ENCODE data around the gene FKBP8.

FKBP8 gene

DNA sequence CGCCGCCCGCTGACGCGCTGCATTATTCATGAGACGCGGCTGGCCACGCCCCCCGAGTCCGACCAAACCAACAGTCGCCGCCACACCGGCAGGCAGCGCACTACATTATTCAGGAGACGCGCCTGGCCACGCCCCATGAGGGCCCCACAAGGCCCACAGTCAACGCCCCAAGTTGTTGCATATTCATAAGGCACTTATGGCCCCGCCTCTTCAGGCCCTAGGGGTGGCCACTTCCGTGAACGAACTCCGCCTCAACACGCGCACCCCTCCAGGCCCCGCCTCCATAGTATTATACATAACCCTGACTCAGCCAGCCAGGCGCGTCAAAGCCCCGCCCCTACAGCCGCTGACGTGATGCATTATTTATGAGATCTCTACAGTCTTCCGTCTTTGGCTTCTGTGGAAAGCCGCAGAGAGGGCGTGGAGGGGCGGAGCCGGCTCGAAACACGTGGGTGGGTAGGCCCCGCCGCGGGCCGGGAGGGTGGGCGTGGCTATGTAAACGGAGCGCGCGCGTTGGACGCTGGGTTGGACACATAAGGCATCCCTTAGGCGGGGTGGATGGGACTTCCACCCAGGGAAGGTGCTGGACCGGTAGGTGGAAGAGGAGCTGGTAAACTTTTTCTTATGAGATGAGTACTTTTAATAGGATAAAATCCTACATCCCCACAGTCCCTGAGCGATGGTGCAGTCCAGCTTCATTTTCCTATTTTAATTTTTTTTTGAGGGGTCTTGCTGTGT is 21.1 kb downstream of the FKBP8 start:
- peak; percentile 78 to 100 (median 100) for DNase-seq

DNA sequence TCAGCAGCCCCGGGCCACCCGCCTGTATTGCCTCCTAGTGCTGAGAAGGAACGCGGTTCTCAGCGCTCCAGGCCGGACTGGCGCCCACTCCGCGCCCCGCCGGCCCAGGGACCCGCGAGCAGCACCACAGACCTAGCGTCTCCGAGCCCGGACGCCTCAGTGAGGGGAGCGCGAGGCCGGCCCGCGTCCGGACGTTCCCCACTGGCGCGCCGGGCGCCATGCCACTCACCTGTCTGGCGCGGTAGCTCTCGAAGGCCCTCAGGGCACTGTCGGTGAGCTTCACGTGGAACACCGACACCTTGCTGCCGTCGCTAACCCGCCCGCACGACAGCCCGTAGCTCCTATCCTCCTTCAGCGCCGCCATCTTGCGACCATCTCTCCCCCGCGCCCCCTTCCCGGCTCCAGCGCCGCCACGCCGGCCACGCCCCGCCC is 21.7 kb downstream of the FKBP8 start, which contains the start of gene ELL:
Gene ELL (minus strand): TSS at position 379 of the 432 bp plus-strand sequence. CDS start 15 bp downstream, at position 364.
- DNase-seq, result peak in 1 of 56 donors; percentile 58

DNA sequence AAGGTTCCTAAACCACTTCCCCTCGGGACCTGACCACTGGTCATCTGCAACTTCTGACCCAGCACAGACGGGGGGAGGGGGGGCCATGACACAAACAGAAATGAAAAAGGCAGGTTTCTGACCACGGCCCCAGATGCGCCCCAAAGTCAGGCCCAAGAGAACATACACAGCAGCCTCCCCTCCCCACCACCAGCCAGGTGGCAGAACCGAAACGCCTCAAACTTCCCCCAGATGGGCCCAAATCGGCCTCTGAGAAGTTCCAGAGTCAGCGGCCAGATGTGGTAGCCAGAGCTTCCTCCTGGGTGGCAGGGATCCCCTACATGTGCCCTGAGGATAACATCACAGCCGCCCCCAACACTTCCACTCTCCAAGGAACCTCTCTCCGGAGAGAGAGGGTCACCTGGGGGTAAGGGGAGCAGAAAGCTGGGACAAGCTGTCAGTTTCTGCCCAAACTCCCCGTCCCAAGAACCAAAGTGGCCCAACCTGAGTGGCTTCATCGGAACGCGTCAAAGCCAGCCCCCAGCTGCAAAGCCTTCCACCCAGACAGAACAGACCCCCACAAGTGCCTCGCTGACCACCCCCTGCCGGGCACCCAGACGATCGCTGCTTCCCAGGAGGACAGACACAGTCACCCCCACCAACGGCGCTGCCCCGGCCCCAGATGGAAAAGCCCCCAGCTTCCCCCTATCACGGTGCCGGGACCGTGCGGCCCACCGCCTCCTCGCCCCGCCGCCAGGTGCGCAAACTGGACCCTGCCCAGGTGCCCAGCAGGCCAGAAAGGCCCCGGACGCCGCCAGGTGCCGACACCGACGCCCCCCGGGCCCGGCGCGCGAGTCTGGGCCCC is 22.3 kb downstream of the FKBP8 start:
- peak in 11 of 56 donors; percentile 18 to 53 (median 41) for DNase-seq

DNA sequence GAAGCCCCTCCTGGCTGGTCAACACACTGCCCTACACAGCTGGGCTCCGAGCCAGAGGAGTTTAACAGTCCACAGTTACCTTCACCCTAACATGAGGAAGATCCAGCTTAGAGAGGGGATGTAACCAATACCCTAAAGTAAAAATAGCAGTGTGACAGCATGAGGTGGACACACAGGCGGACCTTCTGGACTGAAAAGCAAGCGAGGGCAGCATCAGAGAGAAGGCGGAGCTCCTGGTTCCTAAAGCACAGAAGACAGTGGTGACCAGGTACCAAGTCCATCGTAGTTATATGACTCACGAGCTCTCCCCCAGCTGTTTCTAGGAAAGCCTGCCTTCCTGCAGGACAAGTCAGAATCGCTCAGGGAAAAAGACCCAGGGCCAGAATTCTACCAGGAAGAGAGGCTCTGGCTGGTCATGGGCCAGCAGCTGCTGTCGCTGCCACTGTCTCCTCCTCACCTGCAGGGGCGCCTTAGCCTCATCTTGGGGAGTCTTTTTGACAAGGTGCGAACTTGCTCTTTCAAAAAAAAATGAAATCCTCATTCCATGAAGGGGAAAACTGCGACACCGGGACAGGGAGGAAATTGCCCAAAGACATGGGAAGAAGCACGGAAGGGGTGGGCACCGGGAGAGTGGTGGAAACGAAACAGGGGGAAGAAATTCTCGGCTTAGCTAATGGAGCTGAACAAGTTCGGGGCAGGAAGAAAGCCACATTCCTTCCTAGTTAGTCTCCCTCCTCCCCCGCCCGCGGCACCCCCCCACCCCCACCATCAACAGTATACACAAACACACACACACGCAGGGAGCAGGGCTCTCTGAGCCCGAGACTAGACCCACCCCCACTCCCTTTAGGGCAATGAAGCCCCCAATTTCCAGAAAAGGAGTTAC is 23.2 kb downstream of the FKBP8 start:
- DNase-seq, result peak in 28 of 56 donors; percentile 6 to 57 (median 34)

DNA sequence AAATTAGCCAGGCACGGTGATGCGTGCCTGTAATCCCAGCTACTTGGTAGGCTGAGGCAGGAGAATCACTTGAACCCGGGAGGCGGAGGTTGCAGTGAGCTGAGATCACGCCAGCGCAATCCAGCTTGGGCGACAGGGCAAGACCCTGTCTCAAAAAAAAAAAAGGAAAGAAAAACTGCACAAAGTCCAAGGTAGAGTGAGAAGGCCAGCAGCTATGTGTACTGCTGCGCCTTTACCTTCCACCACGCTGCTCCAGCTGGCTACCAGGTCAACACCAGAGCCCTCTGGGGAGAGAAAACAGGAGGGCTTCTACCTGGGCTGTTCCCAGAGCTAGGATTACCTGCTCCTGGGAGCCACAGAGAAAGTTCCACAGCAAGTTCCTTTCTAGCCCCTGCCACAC is 24.7 kb downstream of the FKBP8 start:
- DNase-seq, result no peak

DNA sequence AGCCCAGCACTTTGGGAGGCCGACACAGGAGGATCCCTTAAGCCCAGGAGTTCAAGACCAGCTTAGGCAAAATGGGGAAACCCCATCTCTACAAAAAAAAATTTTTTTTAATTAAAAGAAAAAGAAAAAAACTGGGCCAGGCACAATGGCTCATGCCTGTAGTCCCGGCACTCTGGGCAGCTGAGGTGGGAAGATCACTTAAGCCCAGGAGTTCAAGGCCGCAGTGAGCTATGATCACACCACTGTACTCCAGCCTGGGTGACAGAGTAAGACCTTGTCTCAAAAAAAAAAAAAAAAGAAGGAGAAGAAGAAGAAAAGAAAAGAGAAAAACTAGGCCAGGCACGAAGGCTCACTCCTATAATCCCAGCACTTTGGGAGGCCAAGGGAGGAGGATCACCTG is 25.8 kb downstream of the FKBP8 start:
- DNase-seq, result no peak

DNA sequence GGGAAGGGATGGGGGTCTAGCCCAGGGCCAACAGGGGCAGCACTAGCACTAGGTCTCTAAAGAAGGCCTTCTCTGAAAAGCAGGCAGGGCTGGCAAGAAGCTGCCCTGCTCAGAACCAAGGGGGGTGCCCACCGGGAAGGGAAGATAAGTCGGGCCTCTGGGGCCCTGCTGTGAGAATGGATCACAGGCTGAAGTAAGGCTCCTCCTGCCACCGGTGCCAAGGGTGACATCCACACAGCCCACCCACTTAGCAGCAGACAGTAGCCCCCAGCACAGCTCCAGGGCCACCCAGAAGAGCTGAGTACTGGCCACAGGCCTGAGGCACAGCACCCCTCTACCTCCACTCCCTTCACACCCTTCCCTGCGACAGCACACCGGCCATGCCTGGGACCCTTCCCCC is 27.4 kb downstream of the FKBP8 start:
- DNase-seq, result no peak

DNA sequence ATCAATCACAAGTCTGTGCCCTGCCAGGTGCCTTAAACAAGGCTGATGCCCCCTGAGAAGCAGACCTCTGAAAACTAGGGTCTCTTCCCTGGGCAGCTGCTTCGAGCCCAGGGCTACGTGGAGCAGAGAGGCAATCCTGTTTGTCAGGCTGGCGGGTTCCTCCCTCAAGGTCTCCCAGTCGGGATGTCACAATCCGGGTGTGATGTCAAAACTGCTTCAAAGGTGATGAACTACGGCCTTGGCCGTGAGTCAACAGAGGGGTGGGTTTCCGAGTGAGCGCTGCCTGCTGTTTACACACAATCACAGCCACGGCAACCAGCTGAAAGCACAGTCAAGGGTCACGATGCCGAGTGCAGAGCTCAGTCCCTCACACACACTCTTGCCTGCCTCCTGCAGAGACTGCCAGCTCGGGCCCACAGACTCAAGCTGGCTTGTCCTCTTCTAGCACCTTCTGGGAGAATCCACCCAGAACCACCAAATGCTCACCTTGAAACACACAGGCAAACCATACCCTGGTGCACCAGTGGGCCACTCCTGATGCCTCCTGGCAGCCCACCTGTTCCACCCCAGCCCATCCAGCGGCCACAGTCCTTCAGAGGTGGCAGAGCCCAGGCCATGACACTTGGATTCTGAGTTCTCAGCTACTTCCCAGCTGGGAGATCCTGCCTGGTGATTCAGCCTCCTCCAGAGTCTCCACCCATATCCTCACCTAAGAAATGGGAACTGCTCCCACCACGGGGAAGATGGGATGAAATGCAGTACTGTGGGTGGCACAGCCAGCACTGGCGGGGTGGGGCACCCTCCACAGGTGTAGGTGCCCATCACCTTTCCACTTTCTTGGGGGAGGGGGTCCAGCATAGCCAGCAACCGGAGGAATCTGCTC is 28.3 kb downstream of the FKBP8 start:
- peak in 8 of 56 donors; percentile 8 to 45 (median 24) for DNase-seq

DNA sequence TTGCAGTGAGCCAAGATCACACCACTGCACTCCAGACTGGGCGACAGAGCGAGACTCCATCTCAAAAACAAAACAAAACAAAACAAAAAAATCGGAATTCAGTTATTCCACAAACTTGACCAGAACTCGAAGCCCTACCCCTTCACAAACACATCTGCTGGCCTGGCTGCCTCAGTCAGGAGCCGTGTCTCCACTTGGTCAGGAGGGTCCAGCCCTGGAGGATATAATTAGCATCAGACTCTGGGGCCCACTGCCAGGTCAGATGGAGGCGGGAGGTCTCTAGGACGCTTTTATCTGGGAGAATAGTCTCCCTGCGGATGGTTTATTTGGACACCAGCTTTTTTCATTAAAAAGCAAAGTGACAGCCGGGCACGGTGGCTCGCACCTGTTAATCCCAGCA is 29.5 kb downstream of the FKBP8 start:
- DNase-seq, result no peak

DNA sequence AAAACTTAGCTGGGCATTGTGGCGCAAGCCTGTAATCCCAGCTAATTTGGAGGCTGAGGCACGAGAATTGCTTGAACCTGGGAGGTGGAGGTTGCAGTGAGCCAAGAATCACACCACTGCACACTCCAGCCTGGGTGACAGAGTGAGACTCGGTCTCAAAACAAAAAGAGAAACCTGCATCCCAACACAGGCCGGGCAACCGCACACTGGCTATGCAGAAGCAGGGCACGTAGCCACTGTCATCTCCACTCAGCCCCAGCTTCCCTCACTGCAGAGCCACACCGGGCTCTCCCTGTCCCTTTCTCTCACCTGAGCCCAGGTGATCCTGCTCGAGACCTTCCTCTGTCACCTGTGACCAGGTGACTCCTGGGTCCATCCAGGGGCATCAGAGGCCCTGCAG is 33.2 kb downstream of the FKBP8 start:
- DNase-seq, result no peak

DNA sequence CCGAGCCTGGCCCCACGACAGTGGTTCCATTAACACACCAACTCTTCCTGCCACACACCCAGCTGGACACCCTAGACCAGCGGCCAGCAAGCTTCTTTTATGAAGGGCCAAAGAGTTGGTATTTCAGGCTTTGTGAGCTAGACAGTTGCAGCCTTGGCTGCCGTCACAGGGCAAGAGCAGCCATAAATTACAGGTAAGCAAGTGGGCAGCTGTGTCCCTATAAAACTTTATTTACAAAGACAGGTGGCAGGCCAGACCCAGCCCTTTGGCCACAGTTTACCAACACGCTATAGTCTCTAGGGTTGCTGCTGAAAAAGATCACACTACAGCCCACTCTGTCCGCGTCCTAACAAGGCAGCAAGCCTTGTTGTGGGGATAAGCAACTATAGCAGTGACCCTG is 34.8 kb downstream of the FKBP8 start:
- no peak for DNase-seq

DNA sequence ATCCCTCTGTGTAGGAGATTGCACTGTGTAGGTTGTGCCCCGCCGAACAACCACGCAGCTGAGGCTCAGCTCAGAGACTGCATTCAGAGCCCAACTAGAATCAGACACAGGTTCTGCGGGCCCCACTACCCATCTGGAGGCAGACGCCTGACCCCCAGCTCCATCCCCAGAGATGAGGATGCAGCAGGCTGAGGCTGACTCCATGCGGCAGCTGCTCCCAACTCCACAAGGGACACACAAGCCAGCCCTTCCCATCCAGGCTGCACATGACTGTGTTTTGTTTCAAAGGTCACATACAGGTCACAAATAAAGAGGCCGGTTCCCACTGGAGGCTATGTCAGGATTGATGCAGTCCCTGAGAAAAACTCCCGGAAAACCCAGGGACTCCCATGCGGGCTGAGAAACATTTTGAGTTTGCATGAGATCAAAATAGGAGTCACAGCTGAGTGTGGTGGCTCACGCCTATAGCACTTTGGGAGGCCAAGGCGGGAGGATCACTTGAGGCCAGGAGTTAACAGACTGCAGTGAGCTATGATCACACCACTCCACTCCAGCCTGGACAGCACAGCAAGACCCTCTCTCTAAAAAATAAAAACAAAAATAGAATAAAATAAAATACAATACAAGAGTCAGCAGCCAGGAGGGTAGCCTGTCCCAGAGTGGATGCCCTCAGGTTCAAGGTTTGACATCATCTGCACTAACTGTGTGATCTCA is 35.5 kb downstream of the FKBP8 start:
- peak in 7 of 56 donors; percentile 11 to 49 (median 32) for DNase-seq

DNA sequence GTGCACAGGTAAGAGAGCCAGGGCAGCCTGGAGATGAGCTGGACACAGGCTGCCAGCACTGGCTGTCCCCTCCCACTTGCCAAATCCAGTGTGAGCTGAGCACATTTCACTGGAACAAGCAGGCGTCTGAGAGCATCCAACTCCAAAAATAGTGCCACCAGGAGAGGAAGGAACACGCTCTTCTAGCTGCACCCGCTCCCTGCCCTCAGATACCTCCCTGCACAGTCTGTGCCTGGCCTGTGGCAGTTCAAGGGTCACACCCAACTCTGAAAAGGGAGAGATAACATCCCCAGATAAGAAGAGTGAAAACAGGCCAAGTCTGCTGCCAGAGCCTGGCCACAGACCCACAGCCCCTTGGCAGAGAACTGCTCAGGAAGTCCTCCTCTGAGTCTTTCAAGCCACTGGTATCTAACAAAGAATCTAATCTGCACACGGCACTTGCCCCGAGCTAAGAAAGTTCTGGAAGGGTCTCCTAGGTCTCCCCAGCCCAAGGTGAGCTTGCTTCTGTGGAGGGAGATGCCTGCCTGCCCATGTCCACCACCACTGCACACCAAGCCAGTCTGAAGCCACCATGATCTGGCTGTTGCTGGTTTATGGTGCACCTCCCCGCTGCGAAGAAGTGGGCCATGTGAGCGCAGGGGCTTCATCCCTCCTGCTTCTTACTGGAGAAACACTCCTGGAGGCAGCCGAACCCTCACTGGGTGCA is 36.2 kb downstream of the FKBP8 start:
- peak in 18 of 56 donors; percentile 9 to 66 (median 24) for DNase-seq

DNA sequence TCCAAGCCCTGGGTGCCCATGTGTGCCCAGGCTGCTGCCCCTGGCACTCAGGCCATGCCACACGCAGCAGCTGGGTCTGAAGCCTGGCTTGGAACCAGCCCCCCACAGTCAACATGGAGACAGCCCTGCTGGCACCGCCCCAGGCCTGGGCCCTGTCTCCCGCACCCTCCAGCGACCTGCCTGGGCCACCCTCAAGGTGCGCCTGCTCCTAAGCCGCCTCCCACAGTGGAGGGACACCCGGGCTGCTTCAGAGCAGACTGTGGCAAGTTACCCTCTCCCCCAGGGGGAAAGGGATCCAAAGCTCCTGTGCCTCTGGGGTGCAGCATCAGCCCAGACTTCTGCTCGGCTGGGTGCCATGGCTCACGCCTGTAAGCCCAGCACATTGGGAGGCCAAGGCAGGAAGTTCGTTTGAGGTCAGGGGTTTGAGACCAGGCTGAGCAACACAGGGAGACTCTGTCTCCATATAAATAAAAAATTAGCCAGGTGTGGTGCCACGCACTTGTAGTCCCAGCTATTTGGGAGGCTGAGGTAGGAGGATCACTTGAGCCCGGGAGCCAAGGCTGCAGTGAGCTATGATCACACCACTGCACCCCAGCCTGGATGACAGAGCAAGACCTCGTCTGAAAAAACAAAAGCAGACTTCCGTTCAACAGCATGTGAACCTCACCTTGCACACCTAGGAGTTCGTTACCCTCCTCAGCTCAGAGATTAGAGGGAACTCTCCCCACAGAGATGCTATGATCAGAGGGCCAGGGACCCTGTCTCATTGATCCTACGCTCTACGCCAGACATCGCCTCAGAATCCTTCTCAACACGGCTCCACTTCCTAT is 37.1 kb downstream of the FKBP8 start:
- DNase-seq, result no peak

DNA sequence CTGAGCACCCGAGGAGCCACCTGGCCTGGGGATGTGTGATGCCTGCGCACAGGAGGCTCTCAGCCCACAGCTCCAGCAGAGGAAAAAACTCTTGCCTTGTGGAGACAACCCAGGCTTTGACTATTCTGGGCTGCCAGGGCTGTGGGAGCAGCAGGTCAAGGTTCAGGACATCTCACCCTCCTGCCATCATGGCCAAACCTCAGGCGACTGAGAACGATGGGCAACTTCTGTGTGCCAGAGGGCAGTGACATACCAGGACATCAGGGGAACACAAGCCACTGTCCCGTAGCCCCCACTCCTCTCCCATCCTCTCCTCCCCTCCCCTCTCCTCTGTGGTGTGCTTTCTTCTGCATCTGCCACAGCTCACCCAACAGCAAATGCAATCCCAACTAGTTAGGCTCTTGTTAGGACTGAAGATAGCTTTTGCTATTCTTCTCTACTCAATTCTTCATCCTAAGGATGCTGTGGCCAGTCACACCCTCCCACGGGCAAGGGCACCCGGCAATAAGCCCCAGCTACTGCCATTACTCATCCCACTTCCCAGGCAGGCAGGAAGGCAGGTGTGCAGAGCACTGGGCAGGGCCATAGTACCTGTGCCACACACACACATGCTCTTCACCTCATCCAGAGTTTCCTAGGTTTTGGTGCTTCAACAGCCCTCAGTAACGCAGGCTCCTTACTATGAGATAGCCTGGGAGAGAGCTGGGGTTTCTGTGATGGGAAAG is 38.3 kb downstream of the FKBP8 start:
- no peak for DNase-seq

DNA sequence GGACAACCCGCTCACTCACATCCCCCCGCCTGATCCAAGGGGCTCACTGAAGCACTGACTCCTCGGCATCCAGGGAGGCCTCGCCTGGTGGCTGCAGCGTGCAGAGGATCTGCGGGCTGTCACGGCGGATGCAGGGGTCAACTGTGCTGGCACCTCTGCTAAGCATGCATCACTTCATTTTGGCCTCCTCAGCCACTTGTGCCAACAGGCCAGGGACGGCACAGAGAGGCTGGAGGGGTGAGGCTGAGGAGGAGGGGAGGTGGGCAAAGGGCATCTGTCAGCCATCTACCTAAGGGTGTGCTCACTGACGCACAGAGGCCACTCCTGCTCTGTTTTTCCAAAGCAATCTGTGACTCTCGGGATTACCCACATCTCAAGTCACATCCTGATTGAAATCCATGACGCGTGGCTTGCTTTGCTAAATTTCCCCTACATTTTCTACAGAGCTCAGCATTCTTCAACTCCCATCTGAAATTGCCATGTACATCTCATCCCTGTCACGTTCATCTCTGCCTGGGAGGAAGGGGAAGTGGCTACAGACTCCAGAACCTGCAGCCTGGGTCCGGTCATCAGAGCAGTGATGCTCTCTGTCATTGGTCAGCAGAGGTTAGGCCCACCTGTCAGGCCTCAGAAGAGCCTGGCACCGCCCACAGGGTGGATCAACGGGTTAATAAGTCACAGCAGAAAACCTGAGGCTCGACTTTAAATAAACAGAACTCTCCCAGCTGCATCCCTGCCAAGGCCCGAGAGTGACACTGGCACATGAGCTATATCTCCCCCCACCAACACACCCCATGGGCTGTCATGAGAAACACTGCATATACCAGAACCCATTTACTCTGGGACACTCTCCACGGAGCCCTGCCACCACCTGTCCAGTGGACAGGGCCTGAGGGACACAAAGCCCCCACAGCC is 39.1 kb downstream of the FKBP8 start:
- no peak for DNase-seq
